Naive thymus-derived CD8-positive, alpha-beta T cell (primary cell): ENCODE results near the gene BUB3. TPM values are rescaled to one million over a fixed set of nuclear protein-coding genes. Genes with fewer than 3 reads are reported as not detected.

Experiments
- ATAC-seq, 2 donors: fragments of 150-1000 bp; cut with Tn5 transposase in 1 of 2; sonication (Bioruptor Pico), chemical (Tn5 transposase) in 1 of 2; 1 replicate in 1 of 2; 2 replicates in 1 of 2; pipeline ENCODE4 v1.10.0; 2021; ENCODE audit warnings: mild to moderate bottlenecking in 2 of 2, moderate library complexity in 2 of 2
- POLR2A ChIA-PET: fragments of 350-600 bp; sonication (Branson Sonifier 250); formaldehyde crosslinking; loops from one replicate; lab custom pipeline; 2021; ENCODE audit warnings: antibody characterized with exemption; lab: Charles Lee
- DNase-seq, 10 donors: peaks; one replicate each; pipeline versions ENCODE4 v3.0.0 to v3.0.0-alpha.2; 2020 to 2022
- H3K27ac Mint-ChIP-seq, 10 donors: one replicate each; pipeline ENCODE4 v1.8.0; 2020 to 2022; ENCODE audit warnings: mild to moderate bottlenecking in 10 of 10, mixed read lengths in 10 of 10, moderate library complexity in 4 of 10, inconsistent platforms in 1 of 10
- H3K27me3 Mint-ChIP-seq, 5 donors: one replicate each; pipeline ENCODE4 v1.8.0; 2021 to 2022; ENCODE audit warnings: mixed read lengths in 5 of 5
- H3K36me3 Mint-ChIP-seq, 3 donors: one replicate each; pipeline ENCODE4 v1.8.0; 2020 to 2022; ENCODE audit warnings: mixed read lengths in 3 of 3, mild to moderate bottlenecking in 2 of 3, inconsistent platforms in 1 of 3
- H3K4me1 Mint-ChIP-seq, 4 donors: one replicate each; pipeline ENCODE4 v1.8.0; 2021 to 2022; ENCODE audit warnings: mixed read lengths in 4 of 4
- H3K4me3 Mint-ChIP-seq, 10 donors: one replicate each; pipeline ENCODE4 v1.8.0; 2020 to 2022; ENCODE audit warnings: mild to moderate bottlenecking in 10 of 10, mixed read lengths in 10 of 10, moderate library complexity in 6 of 10, inconsistent platforms in 1 of 10
- H3K9me3 Mint-ChIP-seq, 9 donors: one replicate each; pipeline ENCODE4 v1.8.0; 2020 to 2022; ENCODE audit warnings: mixed read lengths in 9 of 9, mild to moderate bottlenecking in 3 of 9, inconsistent platforms in 1 of 9, moderate library complexity in 1 of 9
- polyA plus RNA-seq, 3 donors: library from polyadenylated mRNA; unstranded; fragments of 300-500 nt; fragmentation: Illumina TruSeq; gene quantifications; one replicate each; pipeline ENCODE4 v1.2.3, GENCODE V29; 2021
- total RNA-seq, 8 experiments: library from RNA in 2 of 8; stranded (reverse) in 2 of 8; gene quantifications; one replicate each; pipeline ENCODE4 v1.2.3 and lab custom pipeline; 2021 to 2026

Gene BUB3
- total and polyA plus RNA-seq, 5 experiments from 2014 or later = 170 to 247 (median 217) TPM

- Mint-ChIP-seq H3K9me3 (peaks cover 0 to 10% (median 0%) of the 10 kb centered on the region in 9 donors), H3K36me3 (peaks cover 7 to 33% (median 18%) of the 10 kb centered on the region in 3 donors), H3K4me3 (no peak overlapping the region), H3K27me3 (no peaks in the 10 kb centered on the region), H3K4me1 (peaks cover 0 to 10% (median 8%) of the 10 kb centered on the region in 4 donors), H3K27ac (no peak overlapping the region)
- POLR2A ChIA-PET = no interaction called here
- DNase-seq = no peak
- ATAC-seq = no peak
These were observed 39.9 kb downstream of the BUB3 start for GRCh38 chr10:123194056-123194455.

DNA sequence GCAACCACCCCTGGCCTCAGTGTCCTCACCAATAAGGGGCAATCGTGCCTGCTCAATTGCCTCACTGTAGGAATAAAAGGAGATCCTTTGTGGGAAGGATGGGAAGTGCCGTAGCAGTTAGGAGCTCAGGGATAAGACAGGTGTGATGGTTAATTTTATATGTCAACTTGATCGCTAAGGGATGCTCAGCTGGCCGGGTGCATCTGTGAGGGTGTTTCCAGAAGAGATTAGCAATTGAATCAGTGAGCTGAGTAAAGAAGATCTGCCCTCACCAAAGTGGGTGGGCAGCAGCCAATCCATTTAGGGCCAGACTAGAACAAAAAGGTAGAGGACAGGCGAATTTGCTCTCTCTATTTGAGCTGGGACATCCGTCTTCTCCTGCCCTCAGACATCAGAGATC, 46.3 kb downstream of the BUB3 start:
- no peak overlapping the region for H3K27ac Mint-ChIP-seq
- H3K4me3 Mint-ChIP-seq = no peak overlapping the region
- no peak for DNase-seq
- peaks cover 15 to 34% (median 22%) of the 10 kb centered on the region in 4 donors for H3K4me1 Mint-ChIP-seq
- H3K36me3 Mint-ChIP-seq = peaks cover 2 to 15% (median 4%) of the 10 kb centered on the region in 3 donors
- ATAC-seq = no peak
- peaks cover 0 to 10% (median 0%) of the 10 kb centered on the region in 9 donors for H3K9me3 Mint-ChIP-seq
- no peaks in the 10 kb centered on the region for H3K27me3 Mint-ChIP-seq
- POLR2A ChIA-PET = interaction anchor here (0.9 kb wide), 1 partner anchor 9 kb away, joined by 3 read pairs; no protein-coding TSS in a partner anchor

DNA sequence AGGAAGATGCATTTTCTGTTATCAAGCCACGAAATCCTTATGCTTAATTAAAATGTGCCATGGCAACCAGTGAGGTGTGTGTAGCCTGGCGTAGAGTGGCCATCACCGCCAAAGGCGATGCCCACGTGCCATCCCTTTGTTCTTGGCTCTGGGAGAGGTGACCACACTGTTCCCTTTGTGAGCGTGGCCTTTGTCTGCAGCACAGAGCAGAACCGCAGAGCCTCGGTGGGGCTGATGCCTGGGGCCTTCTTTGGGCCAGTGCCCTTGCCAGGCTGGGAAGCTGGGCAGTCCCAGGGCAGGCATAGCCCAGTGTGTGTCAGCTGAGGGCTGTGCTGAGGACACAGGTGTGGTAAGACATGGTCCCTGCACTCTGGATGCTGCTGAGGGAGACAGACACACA, 48.3 kb downstream of the BUB3 start:
- H3K4me1 Mint-ChIP-seq = peaks cover 21 to 39% (median 26%) of the 10 kb centered on the region in 4 donors
- H3K27ac Mint-ChIP-seq = peak overlapping the region in 1 of 10 donors; percentile 82
- DNase-seq = no peak

GRCh38 chr10:123203393-123204126, 49.4 kb downstream of the BUB3 start:
- Mint-ChIP-seq H3K36me3 (peaks cover 10 to 30% (median 19%) of the 10 kb centered on the region in 3 donors), H3K27me3 (no peaks in the 10 kb centered on the region), H3K4me3 (no peak overlapping the region), H3K4me1 (peaks cover 20 to 31% (median 25%) of the 10 kb centered on the region in 4 donors), H3K9me3 (peaks cover 4 to 22% (median 12%) of the 10 kb centered on the region in 9 donors), H3K27ac (peak overlapping the region in 3 of 10 donors; percentile 5 to 82 (median 64))
- POLR2A ChIA-PET = no interaction called here
- ATAC-seq (no peak), DNase-seq (no peak)

More for the DNA sequence above, 48.3 kb downstream of the BUB3 start:
- no peak for ATAC-seq
- Mint-ChIP-seq H3K4me3 (no peak overlapping the region), H3K27me3 (no peaks in the 10 kb centered on the region), H3K9me3 (peaks cover under 1 to 11% (median 5%) of the 10 kb centered on the region in 9 donors), H3K36me3 (peaks cover 3 to 24% (median 10%) of the 10 kb centered on the region in 3 donors)
- POLR2A ChIA-PET = no interaction called here

DNA sequence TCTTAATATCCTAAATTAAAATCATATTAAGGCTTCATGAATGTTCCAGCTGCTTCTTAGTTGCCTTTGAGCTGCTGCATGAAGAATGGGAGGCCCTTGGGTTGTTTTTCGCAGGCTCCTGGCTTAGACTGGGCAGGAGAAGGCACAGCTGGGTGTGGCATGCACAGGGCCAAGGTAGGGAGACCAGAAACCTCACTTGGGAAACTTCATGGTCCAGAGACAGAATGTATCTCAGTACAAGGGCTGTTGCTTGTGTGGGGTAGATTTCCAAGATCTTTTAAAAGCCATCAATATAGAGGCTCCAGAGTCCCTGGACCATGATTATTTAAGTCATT, 49.9 kb downstream of the BUB3 start:
- POLR2A ChIA-PET = no interaction called here
- no peaks in the 10 kb centered on the region for H3K27me3 Mint-ChIP-seq
- peak overlapping the region in 2 of 10 donors; percentile 16 to 64 for H3K27ac Mint-ChIP-seq
- peaks cover 0 to 22% (median 12%) of the 10 kb centered on the region in 9 donors for H3K9me3 Mint-ChIP-seq
- peaks cover 11 to 28% (median 19%) of the 10 kb centered on the region in 3 donors for H3K36me3 Mint-ChIP-seq
- no peak overlapping the region for H3K4me3 Mint-ChIP-seq
- ATAC-seq = no peak
- peaks cover 18 to 28% (median 24%) of the 10 kb centered on the region in 4 donors for H3K4me1 Mint-ChIP-seq
- no peak for DNase-seq

DNA sequence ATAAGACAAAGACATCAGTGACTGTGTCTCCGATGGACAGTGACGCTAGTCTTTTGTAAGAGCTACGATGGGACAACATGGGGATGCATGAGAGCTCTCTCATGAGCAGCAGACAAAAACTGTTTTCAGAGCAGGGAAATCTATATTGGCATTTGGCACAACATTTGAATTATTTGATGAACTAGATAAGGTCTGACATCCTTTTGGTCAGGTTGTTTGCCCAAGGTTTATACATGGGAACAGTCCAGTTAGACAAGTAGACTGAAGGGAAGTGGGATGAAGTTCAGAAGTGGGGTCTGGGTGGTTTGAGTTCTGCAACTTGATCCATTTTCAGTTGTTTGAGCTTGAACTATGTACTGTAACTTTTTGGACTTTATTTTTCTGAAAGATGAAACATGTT, 50.8 kb downstream of the BUB3 start:
- peaks cover 0 to 22% (median 12%) of the 10 kb centered on the region in 9 donors for H3K9me3 Mint-ChIP-seq
- no peaks in the 10 kb centered on the region for H3K27me3 Mint-ChIP-seq
- H3K27ac Mint-ChIP-seq = peak overlapping the region in 3 of 10 donors; percentile 8 to 65 (median 56)
- POLR2A ChIA-PET = no interaction called here
- no peak for DNase-seq
- peak overlapping the region in 1 of 10 donors; percentile 26 for H3K4me3 Mint-ChIP-seq
- no peak for ATAC-seq
- H3K4me1 Mint-ChIP-seq = peaks cover 18 to 28% (median 24%) of the 10 kb centered on the region in 4 donors
- peaks cover 16 to 33% (median 19%) of the 10 kb centered on the region in 3 donors for H3K36me3 Mint-ChIP-seq

DNA sequence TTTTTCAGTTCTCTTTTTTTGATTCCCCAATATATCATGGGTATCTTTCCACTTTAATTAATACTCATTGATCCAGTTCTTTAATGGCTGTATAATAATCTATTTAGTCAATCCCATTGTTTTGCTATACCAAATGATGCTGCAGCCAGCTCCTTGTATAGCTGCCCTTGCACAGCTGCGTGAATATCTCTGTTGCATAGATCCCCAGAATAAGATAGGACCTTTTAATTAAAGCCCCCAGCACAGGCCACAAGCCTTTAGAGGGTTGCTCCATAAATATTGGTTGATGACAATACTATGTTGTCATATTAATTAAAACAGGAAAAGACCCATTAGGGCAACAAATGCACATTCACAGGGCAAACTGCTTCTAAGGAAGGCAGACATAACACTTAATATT, 57.9 kb downstream of the BUB3 start:
- DNase-seq (no peak), ATAC-seq (no peak)
- no peaks in the 10 kb centered on the region for H3K27me3 Mint-ChIP-seq
- H3K36me3 Mint-ChIP-seq = peaks cover 24 to 50% (median 25%) of the 10 kb centered on the region in 3 donors
- H3K27ac Mint-ChIP-seq = no peak overlapping the region
- POLR2A ChIA-PET = no interaction called here
- H3K4me1 Mint-ChIP-seq = peaks cover 0 to 2% (median 0%) of the 10 kb centered on the region in 4 donors
- no peak overlapping the region for H3K4me3 Mint-ChIP-seq
- H3K9me3 Mint-ChIP-seq = peaks cover 6 to 31% (median 22%) of the 10 kb centered on the region in 9 donors

DNA sequence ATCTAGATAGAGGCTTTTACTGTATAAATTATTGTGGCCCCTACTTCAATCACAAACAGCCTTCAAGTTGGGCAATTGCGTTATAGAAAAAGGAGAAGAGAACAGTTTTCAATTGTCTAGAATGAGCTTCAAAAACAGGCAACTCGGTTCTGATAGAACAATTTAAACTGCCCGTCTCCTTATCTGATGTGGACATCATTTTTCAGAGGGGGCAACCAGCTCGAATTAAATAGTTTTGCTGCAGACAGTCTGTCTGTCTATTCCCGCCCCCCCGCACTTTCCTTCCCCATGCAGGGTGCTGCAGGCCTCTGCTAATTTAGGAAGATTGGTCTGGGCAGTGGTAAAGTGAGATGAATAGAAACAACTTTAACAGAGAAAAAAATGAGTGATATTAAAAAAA, 58.4 kb downstream of the BUB3 start:
- Mint-ChIP-seq H3K36me3 (peaks cover 22 to 49% (median 24%) of the 10 kb centered on the region in 3 donors), H3K4me1 (peaks cover 0 to 3% (median 0%) of the 10 kb centered on the region in 4 donors), H3K9me3 (peaks cover 6 to 28% (median 21%) of the 10 kb centered on the region in 9 donors), H3K27ac (no peak overlapping the region), H3K27me3 (no peaks in the 10 kb centered on the region), H3K4me3 (no peak overlapping the region)
- DNase-seq = no peak
- POLR2A ChIA-PET = no interaction called here
- ATAC-seq = no peak

- H3K27me3 Mint-ChIP-seq = no peaks in the 10 kb centered on the region
- H3K4me1 Mint-ChIP-seq = peaks cover 0 to 3% (median 0%) of the 10 kb centered on the region in 4 donors
- no peak overlapping the region for H3K27ac Mint-ChIP-seq
- POLR2A ChIA-PET = no interaction called here
- peaks cover 2 to 23% (median 16%) of the 10 kb centered on the region in 9 donors for H3K9me3 Mint-ChIP-seq
- peaks cover 16 to 43% (median 20%) of the 10 kb centered on the region in 3 donors for H3K36me3 Mint-ChIP-seq
- H3K4me3 Mint-ChIP-seq = no peak overlapping the region
- no peak for ATAC-seq
- DNase-seq = no peak
These were observed 59.0 kb downstream of the BUB3 start for GRCh38 chr10:123213192-123213591.

Other genes starting within 250 kb of the BUB3 start
- gene FAM24A, start 243.8 kb upstream of the BUB3 start, total RNA-seq = not detected
- not detected for gene FAM24A, start 243.8 kb upstream of the BUB3 start, polyA plus RNA-seq
- 10 to 100 TPM; 13.3 to 13.9 TPM for gene C10orf88, start 200.2 kb upstream of the BUB3 start, total RNA-seq
- gene C10orf88, start 200.2 kb upstream of the BUB3 start, polyA plus RNA-seq = 1 to 10 TPM; 6.0 to 8.8 (median 7.0) TPM
- 1 to 10 TPM; 5.6 to 6.3 TPM for gene PSTK, start 174.0 kb upstream of the BUB3 start, total RNA-seq
- 10 to 100 TPM in 2 of 3 donors, 1 to 10 TPM in 1; 8.8 to 11.7 (median 11.0) TPM for gene PSTK, start 174.0 kb upstream of the BUB3 start, polyA plus RNA-seq
- 10 to 100 TPM; 47.3 to 50.5 TPM for gene IKZF5, start 145.6 kb upstream of the BUB3 start, total RNA-seq
- 10 to 100 TPM; 13.1 to 22.2 (median 15.8) TPM for gene IKZF5, start 145.6 kb upstream of the BUB3 start, polyA plus RNA-seq
- 10 to 100 TPM; 46.3 to 46.8 TPM for gene ACADSB, start 145.4 kb upstream of the BUB3 start, total RNA-seq
- gene ACADSB, start 145.4 kb upstream of the BUB3 start, polyA plus RNA-seq = 10 to 100 TPM; 28.3 to 46.4 (median 33.4) TPM
- not detected for gene HMX3, start 18.4 kb upstream of the BUB3 start, total RNA-seq
- not detected for gene HMX3, start 18.4 kb upstream of the BUB3 start, polyA plus RNA-seq
- gene HMX2, start 6.3 kb upstream of the BUB3 start, total RNA-seq = not detected
- not detected for gene HMX2, start 6.3 kb upstream of the BUB3 start, polyA plus RNA-seq